Measurements from ENCODE around the gene ABCF3. TPM values are rescaled to one million over a fixed set of nuclear protein-coding genes. Genes with fewer than 3 reads are reported as not detected.

ABCF3 gene
- total RNA-seq, 4 donors from 2014 or later: 58.6 to 286 (median 133) TPM

- intact Hi-C loops (cut with DNase I; ENCODE audit: low total_unique reads): no loop called here
- in situ Hi-C loops (cut with MboI; ENCODE audit: low pct_ligation_motif_present in 1 of 4, low pct_unique_long_range_greater_than_20kb in 1 of 4, low sequenced_read_pairs in 3 of 4): no loop called here
- no peaks in the 10 kb centered on the region for H3K9me3 ChIP-seq
- H3K27ac ChIP-seq: no peak overlapping the region
- 94% methylated on average over 6 of the region's 6 CpGs; no CpG with 5 or more reads in 1 of the 2 donors for WGBS, 2 donors (ENCODE audit: low coverage in 1 of 2)
- TF ChIP-seq POLR2AphosphoS5 (IDR thresholded peaks at IDR 0.05) (no peak), EP300 (IDR thresholded peaks at IDR 0.05; ENCODE audit: low read depth) (no peak), POLR2A (IDR thresholded peaks at IDR 0.05) (no peak), CTCF (IDR thresholded peaks at IDR 0.05) (no peak)
- H3K4me1 ChIP-seq: peaks cover 0 to 5% (median 2%) of the 10 kb centered on the region in 4 donors
- no peak overlapping the region for H3K4me3 ChIP-seq
- no peak for DNase-seq
- no peaks in the 10 kb centered on the region for H3K27me3 ChIP-seq
- H3K36me3 ChIP-seq: peaks cover 0 to 45% (median 18%) of the 10 kb centered on the region in 4 donors
Measured at GRCh38 chr3:184166671-184167070, 19.3 kb upstream of the ABCF3 start.

GRCh38 chr3:184167786-184168185, 18.2 kb upstream of the ABCF3 start:
- peaks cover 0 to 45% (median 20%) of the 10 kb centered on the region in 4 donors for H3K36me3 ChIP-seq
- 99% methylated on average over 8 of the region's 8 CpGs; no CpG with 5 or more reads in 1 of the 2 donors for WGBS, 2 donors (ENCODE audit: low coverage in 1 of 2)

GRCh38 chr3:184168363-184169120, 17.5 kb upstream of the ABCF3 start:
- TF ChIP-seq CTCF (IDR thresholded peaks at IDR 0.05) (no peak), EP300 (IDR thresholded peaks at IDR 0.05; ENCODE audit: low read depth) (no peak), POLR2AphosphoS5 (IDR thresholded peaks at IDR 0.05) (no peak), POLR2A (IDR thresholded peaks at IDR 0.05) (no peak)
- H3K9me3 ChIP-seq: no peaks in the 10 kb centered on the region
- 78 to 82% methylated on average over 2 to 9 of the region's 9 CpGs for WGBS, 2 donors (ENCODE audit: low coverage in 1 of 2)
- H3K4me3 ChIP-seq: no peak overlapping the region
- intact Hi-C loops (cut with DNase I; ENCODE audit: low total_unique reads): no loop called here
- peak overlapping the region in 2 of 4 donors; percentile 14 to 21 for H3K27ac ChIP-seq
- no peaks in the 10 kb centered on the region for H3K27me3 ChIP-seq
- H3K36me3 ChIP-seq: peaks cover 0 to 45% (median 20%) of the 10 kb centered on the region in 4 donors
- no peaks in the 10 kb centered on the region for H3K4me1 ChIP-seq
- in situ Hi-C loops (cut with MboI; ENCODE audit: low pct_ligation_motif_present in 1 of 4, low pct_unique_long_range_greater_than_20kb in 1 of 4, low sequenced_read_pairs in 3 of 4): no loop called here
- no peak for DNase-seq

More at GRCh38 chr3:184167786-184168185, 18.2 kb upstream of the ABCF3 start:
- no peaks in the 10 kb centered on the region for H3K9me3 ChIP-seq
- DNase-seq: no peak
- in situ Hi-C loops (cut with MboI; ENCODE audit: low pct_ligation_motif_present in 1 of 4, low pct_unique_long_range_greater_than_20kb in 1 of 4, low sequenced_read_pairs in 3 of 4) (no loop called here), intact Hi-C loops (cut with DNase I; ENCODE audit: low total_unique reads) (no loop called here)
- no peaks in the 10 kb centered on the region for H3K4me1 ChIP-seq
- no peak overlapping the region for H3K4me3 ChIP-seq
- H3K27ac ChIP-seq: peak overlapping the region in 1 of 4 donors; percentile 21
- no peaks in the 10 kb centered on the region for H3K27me3 ChIP-seq
- TF ChIP-seq POLR2A (IDR thresholded peaks at IDR 0.05) (no peak), POLR2AphosphoS5 (IDR thresholded peaks at IDR 0.05) (no peak), EP300 (IDR thresholded peaks at IDR 0.05; ENCODE audit: low read depth) (no peak), CTCF (IDR thresholded peaks at IDR 0.05) (no peak)

- H3K4me3 ChIP-seq: no peak overlapping the region
- H3K4me1 ChIP-seq: peaks cover 0 to 7% (median 4%) of the 10 kb centered on the region in 4 donors
- no peak overlapping the region for H3K27ac ChIP-seq
- no peaks in the 10 kb centered on the region for H3K9me3 ChIP-seq
- 79 to 95% methylated on average over 5 to 66 of the region's 66 CpGs for WGBS, 2 donors (ENCODE audit: low coverage in 1 of 2)
- H3K27me3 ChIP-seq: no peaks in the 10 kb centered on the region
- intact Hi-C loops (cut with DNase I; ENCODE audit: low total_unique reads): no loop called here
- peaks cover 0 to 30% (median 15%) of the 10 kb centered on the region in 4 donors for H3K36me3 ChIP-seq
- in situ Hi-C loops (cut with MboI; ENCODE audit: low pct_ligation_motif_present in 1 of 4, low pct_unique_long_range_greater_than_20kb in 1 of 4, low sequenced_read_pairs in 3 of 4): no loop called here
- no peak for DNase-seq
- TF ChIP-seq EP300 (IDR thresholded peaks at IDR 0.05; ENCODE audit: low read depth): no peak
- no peak for TF ChIP-seq POLR2A (IDR thresholded peaks at IDR 0.05)
- TF ChIP-seq POLR2AphosphoS5 (IDR thresholded peaks at IDR 0.05): no peak
- no peak for TF ChIP-seq CTCF (IDR thresholded peaks at IDR 0.05)
Measured at GRCh38 chr3:184169896-184170875, 15.8 kb upstream of the ABCF3 start.
